Measurements from ENCODE around the gene MDFIC2.

The MDFIC2 gene

GRCh38 chr3:70177881-70178645 lies 134.4 kb downstream of the MDFIC2 start:
- no peak for DNase-seq

- DNase-seq = no peak
Measured at GRCh38 chr3:70176224-70176623, 136.2 kb downstream of the MDFIC2 start.

- no peak for DNase-seq
Measured at GRCh38 chr3:70156808-70157207, 155.6 kb downstream of the MDFIC2 start.

GRCh38 chr3:70150599-70150998 lies 161.8 kb downstream of the MDFIC2 start:
- DNase-seq = no peak

GRCh38 chr3:70149714-70150400 lies 162.6 kb downstream of the MDFIC2 start:
- no peak for DNase-seq

Data from CD4-positive, alpha-beta T cell treated with Interleukin-12 subunit alpha and Interleukin-12 subunit beta, for 1 hour (primary cell).